Neutrophil (primary cell): ENCODE measurements around the gene SOX8.

Experiments used
- H3K27ac ChIP-seq: fragments of 200-600 bp; sonication (generic); 2 replicates; pipeline ENCODE4 v1.5.1; 2016; ENCODE audit warnings: mild to moderate bottlenecking, moderate library complexity
- H3K27me3 ChIP-seq: fragments of 200-600 bp; sonication (generic); 2 replicates; pipeline ENCODE4 v1.6.0; 2016; ENCODE audit warnings: mild to moderate bottlenecking
- H3K36me3 ChIP-seq: fragments of 200-600 bp; sonication (generic); 2 replicates; pipeline ENCODE4 v1.5.1; 2017
- H3K4me1 ChIP-seq, 2 experiments: fragments of 200-600 bp in 1 of 2; sonication (generic) in 1 of 2; 1 replicate in 1 of 2; 2 replicates in 1 of 2; pipeline versions ENCODE4 v1.5.1 to v1.6.1; 2013 to 2016; ENCODE audit warnings: low read depth in 1 of 2, low read length in 1 of 2, mild to moderate bottlenecking in 1 of 2, moderate library complexity in 1 of 2; ENCODE audit not compliant: control insufficient read depth in 1 of 2, insufficient read depth in 1 of 2
- H3K4me3 ChIP-seq, 2 experiments: fragments of 200-600 bp in 1 of 2; sonication (generic) in 1 of 2; 1 replicate in 1 of 2; 2 replicates in 1 of 2; pipeline ENCODE4 v1.5.1; 2013 to 2016; ENCODE audit warnings: low read depth in 1 of 2, low read length in 1 of 2, mild to moderate bottlenecking in 1 of 2, moderate library complexity in 1 of 2
- H3K9me3 ChIP-seq: fragments of 200-600 bp; sonication (generic); 2 replicates; pipeline ENCODE4 v1.5.1; 2016
- CTCF ChIP-seq: fragments of 200-600 bp; sonication (generic); IDR thresholded peaks from 2 replicates; pipeline ENCODE4 v1.5.1; 2016; ENCODE audit warnings: antibody characterized with exemption

The SOX8 gene

DNA sequence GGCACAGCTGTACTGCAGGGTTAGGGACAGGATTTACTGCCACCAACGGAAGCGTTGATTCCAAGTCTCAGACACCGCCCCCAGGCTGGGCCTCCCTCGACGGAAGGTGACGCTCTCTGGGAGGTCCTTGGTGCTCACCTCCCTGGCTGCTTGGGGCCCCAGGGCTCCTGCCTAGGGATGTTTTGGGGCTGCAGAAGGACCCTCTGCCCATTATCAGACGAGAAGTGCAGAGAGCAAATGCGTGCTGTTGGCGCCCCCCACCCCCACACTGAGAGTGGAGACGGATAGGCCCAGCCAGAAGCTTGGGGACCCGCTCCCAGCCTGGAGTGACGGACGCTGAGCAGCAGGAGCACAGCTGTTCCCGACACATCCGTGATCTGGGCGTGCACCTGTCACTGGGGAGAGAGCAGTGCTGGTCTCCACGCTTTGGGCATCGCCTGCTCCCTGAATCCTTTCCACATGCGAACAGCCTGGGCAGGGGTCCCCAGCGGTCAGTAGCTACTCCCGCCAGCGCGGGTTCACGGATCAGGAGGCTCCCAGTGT is 5.1 kb upstream of the SOX8 start:
- no peak for TF ChIP-seq CTCF
- Histone ChIP-seq H3K36me3 (no peaks in the 10 kb centered on the region), H3K9me3 (no peaks in the 10 kb centered on the region), H3K4me1 (peaks cover 0 to 8% of the 10 kb centered on the region in 2 experiments), H3K27me3 (peaks cover 97% of the 10 kb centered on the region), H3K4me3 (no peak overlapping the region), H3K27ac (no peak overlapping the region)

GRCh38 chr16:977081-977701 is 4.4 kb upstream of the SOX8 start:
- Histone ChIP-seq H3K4me1 (peaks cover 0 to 8% of the 10 kb centered on the region in 2 experiments), H3K9me3 (no peaks in the 10 kb centered on the region), H3K4me3 (no peak overlapping the region), H3K36me3 (no peaks in the 10 kb centered on the region), H3K27ac (no peak overlapping the region), H3K27me3 (peaks cover 98% of the 10 kb centered on the region)
- TF ChIP-seq CTCF = no peak

GRCh38 chr16:977896-978295 is 3.7 kb upstream of the SOX8 start:
- H3K9me3 ChIP-seq = no peaks in the 10 kb centered on the region
- H3K36me3 ChIP-seq = no peaks in the 10 kb centered on the region
- peaks cover 98% of the 10 kb centered on the region for H3K27me3 ChIP-seq
- H3K4me3 ChIP-seq = no peak overlapping the region
- peaks cover 0 to 8% of the 10 kb centered on the region in 2 experiments for H3K4me1 ChIP-seq
- H3K27ac ChIP-seq = no peak overlapping the region
- no peak for TF ChIP-seq CTCF

DNA sequence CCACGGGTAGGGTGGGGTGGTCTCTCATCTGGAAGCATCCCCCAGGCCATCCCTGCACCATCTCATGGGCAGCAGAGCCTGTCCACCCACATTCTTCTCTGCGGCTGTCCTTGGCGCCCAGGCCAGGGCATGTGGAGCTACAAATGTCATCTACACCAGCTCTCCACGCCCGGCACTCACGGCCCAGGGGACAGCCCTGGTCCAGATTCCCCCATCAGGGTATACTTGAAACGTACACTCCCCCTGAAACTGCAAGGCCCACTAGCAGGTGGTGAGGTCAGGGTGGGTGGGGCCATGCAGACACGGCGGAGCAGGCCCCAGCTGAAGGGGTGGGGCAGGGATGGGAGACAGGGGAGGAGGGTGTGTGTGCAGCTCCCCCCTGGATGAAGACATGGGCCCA is 3.2 kb upstream of the SOX8 start:
- Histone ChIP-seq H3K27me3 (peaks cover 99% of the 10 kb centered on the region), H3K4me3 (no peak overlapping the region), H3K36me3 (no peaks in the 10 kb centered on the region), H3K4me1 (peaks cover 0 to 8% of the 10 kb centered on the region in 2 experiments), H3K27ac (no peak overlapping the region), H3K9me3 (no peaks in the 10 kb centered on the region)
- no peak for TF ChIP-seq CTCF

DNA sequence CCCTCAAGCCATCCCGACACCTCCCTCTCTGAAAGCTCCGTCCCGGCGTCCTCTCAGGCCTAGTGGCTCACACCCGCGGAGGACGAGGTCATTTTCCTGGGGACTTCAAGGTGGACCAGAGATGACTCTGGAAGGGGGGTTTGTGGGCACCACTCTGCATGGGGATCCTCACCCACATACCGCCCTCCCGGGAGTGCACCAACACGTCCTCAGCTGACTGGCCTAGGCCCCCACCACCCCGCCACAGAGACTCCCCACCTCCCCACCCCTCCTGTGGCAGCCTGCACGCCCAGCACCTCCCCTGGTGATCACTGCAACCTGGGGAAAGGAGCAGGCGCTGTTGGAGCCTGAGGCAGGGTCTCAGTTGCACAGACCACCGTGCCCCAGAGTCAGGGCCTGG is 2.4 kb upstream of the SOX8 start:
- Histone ChIP-seq H3K27me3 (peaks cover 100% of the 10 kb centered on the region), H3K4me3 (no peak overlapping the region), H3K9me3 (no peaks in the 10 kb centered on the region), H3K4me1 (peaks cover 0 to 8% of the 10 kb centered on the region in 2 experiments), H3K27ac (no peak overlapping the region), H3K36me3 (no peaks in the 10 kb centered on the region)
- TF ChIP-seq CTCF = no peak
